Measurements from ENCODE around the gene ABCC4.

- TF ChIP-seq CTCF (conservative IDR thresholded peaks at IDR 0.05; ENCODE audit: low read depth, low read length) (no peak), EZH2 (IDR thresholded peaks at IDR 0.05; ENCODE audit: borderline replicate concordance, low read depth, low read length, poor library complexity, severe bottlenecking) (no peak)
These were observed 31.5 kb downstream of the ABCC4 start for GRCh38 chr13:95269756-95270155.

Data from A673 (cell line).